ENCODE data around the gene B4GALNT1.
"Not testable (repeated sequence)": the region's sequence is repeated elsewhere in the genome, so short reads cannot be mapped to it uniquely, and the experiment has no call there.

Gene B4GALNT1

DNA sequence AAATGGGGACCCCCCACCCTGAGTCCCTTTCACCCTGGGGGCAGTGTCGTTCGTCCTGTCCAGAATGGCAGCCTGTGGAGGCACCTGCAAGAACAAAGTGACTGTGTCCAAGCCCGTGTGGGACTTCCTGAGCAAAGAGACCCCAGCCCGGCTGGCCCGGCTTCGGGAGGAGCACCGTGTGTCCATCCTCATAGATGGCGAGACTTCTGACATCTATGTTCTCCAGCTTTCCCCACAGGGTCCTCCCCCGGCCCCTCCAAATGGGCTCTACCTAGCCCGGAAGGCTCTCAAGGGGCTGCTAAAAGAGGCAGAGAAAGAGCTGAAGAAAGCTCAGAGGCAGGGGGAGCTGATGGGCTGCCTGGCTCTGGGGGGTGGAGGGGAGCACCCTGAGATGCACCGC lies 26.2 kb downstream of the B4GALNT1 start:
- no peak for DNase-seq

DNA sequence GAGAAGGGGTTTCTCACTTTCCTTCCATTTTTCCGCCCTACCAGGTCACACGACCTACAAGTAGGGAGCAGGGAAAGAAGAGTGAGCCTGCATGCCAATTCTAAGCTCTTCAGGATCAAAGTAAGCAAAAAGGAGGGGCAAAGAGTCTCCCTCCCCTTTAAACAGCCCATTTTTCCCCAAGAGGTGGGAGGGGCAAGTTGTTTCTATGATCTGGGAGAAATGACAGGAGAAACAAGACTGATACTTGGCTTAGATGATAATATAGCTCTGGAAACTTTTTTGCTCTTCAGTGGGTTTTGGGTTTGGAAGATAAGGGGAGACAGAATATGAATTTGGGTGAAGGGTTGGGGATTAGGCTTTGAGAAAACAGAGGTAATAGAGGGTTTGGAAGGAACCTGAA lies 26.6 kb downstream of the B4GALNT1 start:
- DNase-seq = no peak

- DNase-seq = no peak
Observed at GRCh38 chr12:57605811-57606311, 27.1 kb downstream of the B4GALNT1 start.

DNA sequence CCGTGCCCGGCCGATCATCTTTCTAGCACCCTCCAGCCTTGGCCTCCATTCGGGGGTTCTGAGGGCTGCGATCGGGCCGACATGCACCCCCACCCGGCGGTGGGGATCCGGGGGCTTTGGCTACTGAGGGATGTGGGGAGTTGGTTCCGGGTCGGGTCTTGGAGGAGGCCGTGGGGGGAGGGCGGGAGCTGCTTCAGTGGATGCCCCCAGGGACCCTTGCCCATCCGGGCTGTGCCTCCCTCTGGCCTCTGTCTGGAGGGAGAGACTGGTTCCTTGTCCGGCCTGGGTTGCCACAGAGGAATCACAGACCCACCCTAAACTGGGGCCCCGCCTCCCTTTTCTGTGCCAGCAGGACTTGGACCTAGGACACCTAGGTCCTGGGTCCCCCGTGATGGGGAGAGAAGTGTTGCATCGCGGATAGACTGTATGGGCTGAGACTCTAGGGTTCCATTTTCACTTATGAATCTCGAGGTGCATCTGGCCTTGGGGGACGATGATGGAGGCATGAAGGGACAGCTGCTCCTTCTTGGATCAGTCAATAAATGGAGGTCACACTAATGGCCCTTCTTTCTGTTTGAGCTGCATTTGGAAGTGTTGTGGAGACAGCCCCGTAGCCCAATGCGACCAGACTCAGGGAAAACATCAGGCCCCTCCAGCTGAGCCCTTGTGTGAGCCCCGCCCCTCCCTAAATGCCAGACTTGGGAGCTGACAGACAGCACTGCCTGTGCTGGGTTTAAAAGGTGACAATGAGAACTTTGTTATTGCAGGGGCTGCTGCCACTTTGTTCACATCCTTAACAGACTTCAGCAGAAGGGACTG lies 27.8 kb downstream of the B4GALNT1 start:
- DNase-seq = no peak

- DNase-seq = peak; percentile 48
Observed at GRCh38 chr12:57604454-57604991, 28.5 kb downstream of the B4GALNT1 start, which contains the start of gene DTX3. TSS of gene DTX3 (plus strand) at chr12:57604824. CDS start at chr12:57606518, 1,694 bp downstream.

DNA sequence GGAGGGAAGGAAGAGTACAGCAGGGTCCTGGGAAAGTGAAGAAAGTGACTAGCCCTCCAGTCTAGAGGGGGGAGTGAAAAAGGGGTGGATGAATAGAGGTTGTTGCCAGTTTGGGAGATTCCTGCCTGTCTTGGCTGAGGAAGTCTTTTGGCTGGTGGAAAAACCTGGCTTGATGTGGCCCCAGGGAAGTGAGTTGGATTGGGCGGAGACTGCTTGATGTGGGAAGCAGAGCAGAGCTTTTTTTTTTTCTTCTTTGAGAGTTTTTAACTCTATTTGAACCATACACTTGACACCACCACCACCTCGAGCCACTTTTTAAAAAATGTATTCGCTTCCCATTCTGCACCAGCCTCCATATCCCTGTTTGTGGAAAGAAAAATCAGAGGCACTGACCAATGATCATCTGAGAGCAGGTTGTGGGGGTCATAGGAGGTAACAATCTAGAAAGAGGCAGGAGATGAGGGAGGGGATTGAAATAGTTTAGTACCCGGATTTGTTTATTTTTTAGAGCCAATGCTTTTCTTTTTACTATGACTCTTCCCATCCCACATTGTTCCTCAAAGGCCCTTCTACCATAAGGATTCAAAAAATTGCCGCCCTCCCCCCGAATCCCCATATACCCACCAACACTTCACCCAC lies 29.1 kb downstream of the B4GALNT1 start:
- no peak for DNase-seq

DNA sequence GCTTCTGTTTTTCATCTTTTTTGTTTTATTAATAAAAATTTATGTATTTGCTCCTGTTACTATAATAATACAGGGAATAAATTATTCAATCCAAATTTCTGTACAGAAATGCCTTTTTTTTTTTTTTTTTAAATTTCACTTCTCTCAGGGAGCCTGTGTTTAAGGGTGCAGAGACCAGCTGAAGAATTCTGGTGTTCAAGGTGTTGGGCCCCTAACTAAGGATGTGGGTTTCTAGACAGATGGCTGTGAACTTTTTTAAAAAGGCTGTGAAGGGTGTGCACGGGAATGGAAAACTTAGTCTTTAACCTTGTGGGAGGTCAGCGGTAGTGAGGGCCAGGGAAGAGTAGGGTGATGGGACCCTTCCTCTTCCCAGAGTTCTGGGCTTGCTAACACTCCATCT lies 29.7 kb downstream of the B4GALNT1 start:
- no peak for DNase-seq

DNA sequence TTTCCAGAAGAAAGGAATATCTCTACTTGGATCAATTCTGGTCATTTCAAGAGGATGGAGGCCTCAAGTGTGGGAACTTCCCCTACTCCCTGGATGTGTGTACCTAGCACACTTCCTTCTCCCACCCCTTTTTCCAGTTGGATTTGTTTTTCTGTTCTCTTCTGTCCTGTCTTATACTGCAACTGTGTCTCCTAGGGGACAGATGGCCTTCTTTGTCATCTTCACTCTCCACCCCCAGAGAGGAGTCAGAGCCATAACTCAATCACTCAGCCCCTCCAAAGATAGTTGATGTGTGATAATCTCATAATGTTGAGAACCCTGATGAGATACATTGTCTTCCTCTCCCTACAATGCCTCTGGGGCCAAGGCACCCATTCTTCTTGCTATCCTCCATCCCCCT lies 30.5 kb downstream of the B4GALNT1 start:
- DNase-seq = no peak

DNA sequence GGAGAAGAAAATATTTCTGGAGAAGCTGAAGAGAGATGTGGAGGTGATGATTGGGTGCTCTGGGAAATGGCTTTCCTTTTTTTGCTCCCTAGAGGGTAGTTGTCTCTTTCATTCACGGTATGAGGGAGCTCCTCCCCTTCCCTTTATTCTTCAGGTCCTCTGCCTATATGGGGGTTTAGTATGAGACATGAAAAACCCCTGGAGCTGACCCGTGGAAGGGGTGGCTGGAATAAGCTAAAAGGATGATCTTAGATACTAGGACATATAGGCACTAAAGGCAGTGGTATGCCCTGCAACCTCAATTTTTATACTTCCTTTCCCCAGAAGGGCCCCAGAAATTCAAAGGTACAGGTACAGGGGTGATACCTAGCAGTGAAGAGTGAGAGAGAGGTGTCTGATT lies 32.6 kb downstream of the B4GALNT1 start:
- DNase-seq = no peak

DNA sequence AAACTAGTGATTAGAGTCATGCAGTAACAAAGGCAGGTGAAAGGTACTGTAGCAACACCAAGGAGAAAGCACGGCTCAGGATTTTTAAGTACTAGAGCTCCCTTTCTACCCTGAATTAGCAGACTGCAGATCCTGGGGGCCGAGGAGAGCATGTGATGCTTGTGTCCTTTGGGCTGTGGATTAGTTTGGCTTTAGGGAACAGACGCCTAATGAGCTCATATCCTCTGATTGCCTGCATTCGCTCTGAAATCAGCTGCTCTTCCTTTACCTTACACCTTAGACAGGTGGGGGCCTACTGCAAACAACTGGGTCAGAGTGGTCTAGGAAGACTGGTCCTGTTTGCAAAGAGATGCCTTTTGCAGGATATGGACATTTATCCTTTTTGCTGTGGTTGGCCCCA lies 39.8 kb downstream of the B4GALNT1 start:
- no peak for DNase-seq

DNA sequence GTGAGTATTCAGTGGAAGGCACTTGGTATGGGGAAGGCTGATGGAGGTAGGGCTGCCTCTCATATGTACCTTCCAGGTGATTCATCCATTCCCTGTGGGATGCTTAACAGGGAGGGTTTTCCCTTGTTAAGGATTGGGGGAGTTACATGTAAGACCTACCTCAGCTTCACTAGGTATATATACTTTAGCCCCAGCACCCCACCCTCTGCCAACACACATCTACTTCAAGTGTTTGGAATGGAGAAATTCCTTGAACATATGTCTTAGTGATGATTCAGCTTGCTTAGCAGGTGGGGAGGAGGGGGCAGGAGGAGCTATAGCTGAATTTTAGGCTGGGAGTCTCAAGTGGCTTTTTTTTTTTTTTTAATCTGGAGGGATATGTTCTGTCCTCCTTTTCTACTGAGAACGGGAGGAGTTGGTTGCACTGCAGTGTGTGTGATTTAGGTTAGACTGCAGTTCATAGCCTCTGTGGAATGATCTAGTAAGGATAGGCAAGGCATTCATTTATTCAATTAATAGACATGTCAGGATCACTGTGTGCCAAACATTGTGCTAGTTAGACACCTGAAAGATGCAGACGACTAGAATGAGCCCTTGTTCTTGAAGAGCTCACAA lies 40.3 kb downstream of the B4GALNT1 start:
- DNase-seq = no peak

DNA sequence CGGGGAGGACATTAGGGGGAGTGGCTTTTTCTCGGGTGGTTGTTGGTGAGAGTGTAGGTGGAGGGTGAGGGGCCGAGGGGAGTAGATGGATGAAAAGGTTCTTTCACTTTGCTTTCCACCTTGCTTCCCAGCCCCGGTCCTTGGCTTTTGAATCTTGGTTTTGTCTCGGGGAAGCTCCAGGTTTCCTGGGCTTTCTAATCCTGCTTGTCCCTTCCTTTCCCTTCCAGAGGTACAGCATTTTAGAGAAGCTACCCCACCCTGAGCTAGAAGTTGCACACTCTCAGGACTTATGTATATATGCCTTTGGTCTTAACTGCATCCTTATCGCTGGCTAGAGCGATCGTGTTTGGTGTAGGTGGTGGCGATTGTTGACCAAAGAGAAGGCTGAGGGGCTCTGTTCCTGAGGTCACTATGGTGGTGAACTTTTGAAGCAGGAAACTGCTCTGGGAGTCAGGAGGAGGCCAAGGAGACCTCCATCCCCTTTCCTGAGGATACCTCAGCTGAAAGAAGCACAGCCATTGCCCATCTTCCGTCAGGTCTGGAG lies 41.1 kb downstream of the B4GALNT1 start:
- no peak for DNase-seq

DNA sequence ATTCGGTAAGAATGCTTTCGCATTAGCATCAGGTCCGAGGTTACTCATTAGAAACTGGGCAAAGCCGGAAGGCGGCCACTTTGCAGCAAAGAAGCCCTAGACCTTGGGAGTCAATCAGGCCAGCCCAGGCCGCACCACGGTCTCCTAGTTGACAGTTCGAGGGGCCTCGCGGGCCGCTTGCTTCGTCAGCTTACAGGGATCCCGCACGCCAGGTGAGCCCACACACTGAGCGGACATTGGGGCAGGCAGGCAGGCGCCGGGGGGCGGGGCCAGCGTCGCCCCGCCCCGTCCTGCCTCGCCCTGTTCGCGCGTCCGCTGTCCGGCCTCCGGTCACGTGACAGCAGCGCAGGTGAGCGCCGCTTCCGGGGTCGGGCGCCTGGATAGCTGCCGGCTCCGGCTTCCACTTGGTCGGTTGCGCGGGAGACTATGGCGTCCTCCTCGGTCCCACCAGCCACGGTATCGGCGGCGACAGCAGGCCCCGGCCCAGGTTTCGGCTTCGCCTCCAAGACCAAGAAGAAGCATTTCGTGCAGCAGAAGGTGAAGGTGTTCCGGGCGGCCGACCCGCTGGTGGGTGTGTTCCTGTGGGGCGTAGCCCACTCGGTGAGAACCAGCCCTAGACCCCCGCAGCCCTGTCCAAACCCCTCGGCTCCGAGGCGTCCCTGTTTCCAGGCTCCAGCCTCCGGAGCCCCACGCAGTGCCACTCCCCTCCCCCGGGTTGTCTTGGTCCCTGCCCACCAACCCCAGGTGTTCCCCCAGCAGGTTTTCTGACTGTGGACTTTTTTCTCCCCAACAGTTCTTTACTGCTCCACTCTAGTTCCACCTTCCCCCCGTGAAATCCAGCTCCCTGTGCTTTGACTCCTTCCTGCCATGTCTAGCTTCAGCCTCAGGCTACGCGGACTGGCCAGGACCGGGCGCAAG lies 41.9 kb downstream of the B4GALNT1 start, which contains the start of gene PIP4K2C:
PIP4K2C (plus strand) TSS at position 329 of the 918 bp plus-strand sequence; CDS start at position 427, 98 bp downstream.
- DNase-seq = peak; percentile 86

DNA sequence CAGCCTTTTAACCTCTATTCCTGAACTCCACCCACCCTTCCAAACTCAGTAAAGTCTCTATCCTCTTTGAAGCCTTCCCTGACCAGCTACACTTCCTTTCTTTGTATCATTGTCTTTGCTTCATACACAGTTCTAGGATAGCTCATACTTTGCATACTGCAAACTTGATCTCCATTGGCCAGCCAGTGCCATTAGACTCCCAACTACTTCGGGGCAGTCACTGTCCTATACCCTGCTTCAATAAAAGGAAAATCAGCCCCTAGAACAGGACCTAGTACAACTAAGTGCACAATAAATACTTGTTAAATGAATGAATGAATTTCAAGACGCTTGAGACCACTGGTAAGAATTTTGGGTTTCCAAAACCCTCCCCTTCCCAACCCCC lies 42.5 kb downstream of the B4GALNT1 start:
- DNase-seq = no peak

- DNase-seq = not testable (repeated sequence)
Observed at GRCh38 chr12:57588951-57589610, 43.9 kb downstream of the B4GALNT1 start.

DNA sequence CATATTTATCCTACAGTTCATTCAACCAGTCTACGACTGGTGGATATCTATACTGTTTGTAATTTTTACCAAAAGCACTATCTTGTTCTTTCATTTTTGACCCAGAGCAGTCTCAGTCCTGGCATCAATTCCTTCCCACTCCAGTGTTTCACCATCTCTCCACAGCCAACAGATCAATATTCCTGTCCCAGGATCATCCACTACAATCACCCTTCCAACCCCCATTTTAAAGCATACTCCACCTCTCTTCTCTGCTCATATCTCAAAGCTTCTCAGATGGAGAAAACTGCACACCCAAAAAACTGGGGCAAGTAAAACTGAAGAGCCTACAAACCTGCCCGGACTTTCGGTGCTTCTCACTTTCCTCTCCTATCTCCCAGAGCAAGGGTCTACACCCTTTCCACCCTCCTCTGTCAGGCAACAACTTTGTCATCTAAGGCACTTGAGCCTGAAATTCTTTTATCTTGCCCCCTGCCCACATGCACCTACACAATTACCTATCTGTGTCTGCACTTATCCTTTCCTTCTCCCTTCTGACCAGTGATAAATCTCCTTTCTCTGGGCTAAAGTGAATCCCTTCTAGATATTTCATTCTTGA lies 46.1 kb downstream of the B4GALNT1 start:
- no peak for DNase-seq

GRCh38 chr12:57586128-57586527 lies 46.9 kb downstream of the B4GALNT1 start:
- DNase-seq = no peak

- DNase-seq = no peak
Observed at GRCh38 chr12:57585156-57585555, 47.8 kb downstream of the B4GALNT1 start.

DNA sequence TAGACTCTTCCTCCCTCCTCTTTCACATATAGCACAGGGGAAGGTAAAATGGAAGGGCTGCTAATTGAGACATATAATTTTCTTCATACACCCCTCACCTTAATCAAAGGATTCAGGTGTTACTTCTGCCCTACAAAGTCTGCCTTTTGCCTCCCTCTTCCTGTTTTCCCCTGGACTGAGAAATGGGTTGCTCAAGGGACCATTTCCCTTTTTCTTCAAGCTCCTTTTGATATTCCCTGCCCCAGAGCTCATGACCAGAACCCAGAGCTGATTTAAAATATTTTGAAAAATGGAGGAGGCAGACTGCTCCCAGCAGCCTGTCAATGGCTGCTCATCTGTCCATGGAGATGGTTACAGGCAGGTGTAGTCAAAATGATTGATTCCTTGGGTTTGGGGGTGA lies 48.3 kb downstream of the B4GALNT1 start:
- DNase-seq = no peak

GRCh38 chr12:57584050-57584449 lies 49.0 kb downstream of the B4GALNT1 start:
- DNase-seq = no peak
